ENCODE measurements around the gene MPC2. TPM values are rescaled to one million over a fixed set of nuclear protein-coding genes. Genes with fewer than 3 reads are reported as not detected.

MPC2 gene
- total and polyA plus RNA-seq, 2 of the 8 experiments (the other 6 are each of a cell fraction or from before 2014, with no cell fraction given), result 18.6 to 40.9 TPM

DNA sequence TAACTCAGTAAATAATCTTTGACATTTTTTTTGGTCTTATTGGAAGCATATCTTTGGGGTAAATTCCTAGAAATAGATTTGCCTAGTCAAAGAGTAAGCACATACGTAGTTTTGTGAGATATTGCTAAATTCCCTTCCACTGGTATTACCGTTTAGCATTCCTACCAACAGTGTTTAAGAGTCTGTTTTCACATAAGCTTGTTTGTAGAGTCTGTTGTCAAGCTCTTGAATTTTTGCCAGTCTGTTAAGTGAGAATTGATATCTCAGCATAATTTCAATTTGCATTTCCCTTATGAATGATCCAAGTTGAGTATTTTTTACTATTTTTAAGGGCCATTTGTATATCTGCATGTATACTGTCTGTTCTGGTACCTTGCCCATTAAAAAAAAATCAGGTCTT is 37.0 kb upstream of the MPC2 start:
- H4K91ac ChIP-seq (replicated peaks; ENCODE audit: insufficient read length, low read length), result no peak overlapping the region
- H3K9ac ChIP-seq (replicated peaks in 1 of 4; ENCODE audit: extremely low read depth in 1 of 4, low read depth in 3 of 4, low read length in 3 of 4), result no peak overlapping the region
- no peak overlapping the region for H3K4me3 ChIP-seq (ENCODE audit: extremely low read depth in 1 of 4, insufficient read depth in 2 of 4, low read depth in 3 of 4, low read length in 4 of 4)
- DNase-seq (ENCODE audit: low read depth in 1 of 2, low spot score in 2 of 2) (no peak), FAIRE-seq (no peak)
- H3K9me3 ChIP-seq (ENCODE audit: insufficient read depth in 2 of 2, low read depth in 1 of 2, low read length in 1 of 2), result no peaks in the 10 kb centered on the region
- H3K79me1 ChIP-seq (ENCODE audit: low read depth, low read length), result no peaks in the 10 kb centered on the region
- H3K23me2 ChIP-seq (ENCODE audit: low read depth, low read length), result no peaks in the 10 kb centered on the region
- H2AFZ ChIP-seq (ENCODE audit: low read length), result no peak overlapping the region
- H3K4me2 ChIP-seq (ENCODE audit: insufficient read depth in 1 of 2, low read depth in 2 of 2, low read length in 2 of 2), result no peak overlapping the region
- H3K36me3 ChIP-seq (ENCODE audit: control insufficient read depth in 2 of 4, insufficient read depth in 4 of 4, low read length in 3 of 4), result peaks cover 0 to 20% (median 4%) of the 10 kb centered on the region in 4 experiments; a peak in 5 of 8 replicates
- WGBS, 2 experiments (ENCODE audit: extremely low coverage in 1 of 2, insufficient coverage in 1 of 2, insufficient read length in 1 of 2, insufficient replicate concordance in 2 of 2, low coverage in 1 of 2, low lambda C conversion rate in 2 of 2, missing lambda C conversion rate in 1 of 2), result 88% methylated on average over 2 of the region's 2 CpGs; no CpG with 5 or more reads in 1 of the 2 experiments
- H4K20me1 ChIP-seq (replicated peaks in 1 of 2; ENCODE audit: control insufficient read depth in 1 of 2, insufficient read depth in 2 of 2, low read length in 2 of 2), result no peaks in the 10 kb centered on the region
- no peak overlapping the region for H2BK15ac ChIP-seq (ENCODE audit: low read length)
- H3K56ac ChIP-seq (replicated peaks; ENCODE audit: insufficient read length, low read depth, low read length), result no peak overlapping the region
- no peaks in the 10 kb centered on the region for H3K4me1 ChIP-seq (replicated peaks in 1 of 4; ENCODE audit: control insufficient read depth in 3 of 4, insufficient read depth in 4 of 4, low read length in 3 of 4)
- H3K27ac ChIP-seq (ENCODE audit: low read depth, low read length), result no peak overlapping the region
- no peak overlapping the region for H4K5ac ChIP-seq (ENCODE audit: insufficient read length, low read depth, low read length)
- ChIA-PET POLR2A (ENCODE audit: partially characterized antibody) (no interaction called here), CTCF (ENCODE audit: partially characterized antibody) (no interaction called here)
- H2BK20ac ChIP-seq (ENCODE audit: low read length), result no peak overlapping the region
- H3K79me2 ChIP-seq (ENCODE audit: control insufficient read depth in 1 of 2, insufficient read depth in 2 of 2, low read length in 2 of 2), result no peaks in the 10 kb centered on the region
- H2BK5ac ChIP-seq (ENCODE audit: low read depth, low read length), result no peak overlapping the region
- H2AK5ac ChIP-seq (ENCODE audit: low read depth, low read length), result no peak overlapping the region
- no peak overlapping the region for H3K18ac ChIP-seq (ENCODE audit: extremely low read depth, low read length)
- H3K14ac ChIP-seq (ENCODE audit: insufficient read length), result no peak overlapping the region
- no peak overlapping the region for H2BK12ac ChIP-seq (ENCODE audit: low read depth, low read length)
- H4K8ac ChIP-seq (ENCODE audit: extremely low read depth, insufficient read depth, low read length), result no peak overlapping the region
- H2BK120ac ChIP-seq (replicated peaks; ENCODE audit: low read depth, low read length), result no peak overlapping the region
- no peaks in the 10 kb centered on the region for H3K27me3 ChIP-seq (replicated peaks in 1 of 4; ENCODE audit: control insufficient read depth in 3 of 4, extremely low read depth in 1 of 4, insufficient read depth in 3 of 4, low read length in 3 of 4)
- H3K4ac ChIP-seq (replicated peaks; ENCODE audit: insufficient read length, low read depth, low read length), result no peak overlapping the region
- H3K23ac ChIP-seq (ENCODE audit: insufficient read length), result no peak overlapping the region
- TF ChIP-seq SIN3A (conservative IDR thresholded peaks at IDR 0.05 in 1 of 2, IDR thresholded peaks at IDR 0.05 in 1 of 2; ENCODE audit: low read depth in 1 of 2, low read length in 2 of 2) (no peak), RAD21 (IDR thresholded peaks at IDR 0.05 in 1 of 2, conservative IDR thresholded peaks at IDR 0.05 in 1 of 2; ENCODE audit: low read depth in 2 of 2, low read length in 2 of 2) (no peak), JUND (IDR thresholded peaks at IDR 0.05; ENCODE audit: low read length) (no peak), POU5F1 (IDR thresholded peaks at IDR 0.05; ENCODE audit: low read depth, low read length) (no peak), CHD2 (IDR thresholded peaks at IDR 0.05; ENCODE audit: low read length) (no peak), HDAC2 (IDR thresholded peaks at IDR 0.05; ENCODE audit: borderline replicate concordance in 1 of 2, low read depth in 2 of 2, low read length in 2 of 2) (no peak), JUN (IDR thresholded peaks at IDR 0.05; ENCODE audit: low read depth, low read length) (no peak), CHD1 (IDR thresholded peaks at IDR 0.05; ENCODE audit: low read depth, low read length) (no peak), USF2 (IDR thresholded peaks at IDR 0.05; ENCODE audit: low read length) (no peak), ZNF274 (IDR thresholded peaks at IDR 0.05; ENCODE audit: borderline replicate concordance, extremely low read depth, low read length) (no peak), RBBP5 (IDR thresholded peaks at IDR 0.05; ENCODE audit: borderline replicate concordance, low read depth, low read length) (no peak), CTBP2 (IDR thresholded peaks at IDR 0.05; ENCODE audit: borderline replicate concordance, insufficient read depth, insufficient read length, low read length) (no peak), TAF1 (IDR thresholded peaks at IDR 0.05; ENCODE audit: low read depth, low read length) (no peak)
